ENCODE data around the gene NDNF.

DNA sequence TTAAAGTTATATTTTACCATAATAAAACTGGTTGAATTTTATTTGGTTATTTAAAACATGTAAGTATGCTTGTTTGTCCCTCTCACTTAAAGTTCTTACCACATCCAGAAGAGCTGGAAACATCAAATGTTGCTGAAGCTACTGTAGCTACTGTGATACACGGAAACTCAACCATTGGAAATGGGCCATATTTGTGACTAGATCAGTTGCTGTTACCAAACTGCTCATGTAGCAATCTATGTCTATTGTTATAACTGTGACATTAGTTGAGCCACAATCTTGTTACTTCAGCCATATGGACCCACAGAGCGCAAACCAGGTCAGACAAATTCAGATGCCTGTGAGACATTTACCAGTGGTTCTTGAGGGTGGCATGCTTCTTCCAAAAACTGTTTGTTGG, 41.6 kb downstream of the NDNF start:
- TF ChIP-seq GATA2 (IDR thresholded peaks at IDR 0.05; ENCODE audit: low read depth, low read length) (no peak), GATA3 (IDR thresholded peaks at IDR 0.05; ENCODE audit: low read depth, low read length) (no peak)

All from SH-SY5Y (cell line).